Myocyte (in vitro differentiated cells): Measurements from ENCODE around the gene HOMER2. TPM values are rescaled to one million over a fixed set of nuclear protein-coding genes. Genes with fewer than 3 reads are reported as not detected.

Experiments used
- DNase-seq: peaks from one replicate; pipeline ENCODE4 v3.0.0-alpha.2; 2012; ENCODE audit warnings: low read depth
- total RNA-seq: library from RNA; depleted of rRNA; stranded (reverse); fragments of >200 nt; gene quantifications from 2 replicates; pipeline ENCODE4 v1.2.3, GENCODE V29; 2014

HOMER2 gene
- total RNA-seq, 1 donor from 2014 or later: 18.8 TPM

- DNase-seq: no peak
Observed at GRCh38 chr15:82933576-82933975, 18.9 kb downstream of the HOMER2 start.

GRCh38 chr15:82931221-82931620 is 21.3 kb downstream of the HOMER2 start:
- DNase-seq: no peak

GRCh38 chr15:82930461-82930860 is 22.1 kb downstream of the HOMER2 start:
- DNase-seq: peak; percentile 7

GRCh38 chr15:82928711-82929110 is 23.8 kb downstream of the HOMER2 start:
- DNase-seq: peak; percentile 25

- DNase-seq: no peak
Observed at GRCh38 chr15:82923744-82924143, 28.8 kb downstream of the HOMER2 start.

- no peak for DNase-seq
Observed at GRCh38 chr15:82922737-82923136, 29.8 kb downstream of the HOMER2 start.

- DNase-seq: no peak
Observed at GRCh38 chr15:82921939-82922338, 30.6 kb downstream of the HOMER2 start.

GRCh38 chr15:82921242-82921641 is 31.3 kb downstream of the HOMER2 start:
- DNase-seq: no peak

- DNase-seq: no peak
Observed at GRCh38 chr15:82919231-82919886, 33.2 kb downstream of the HOMER2 start.

GRCh38 chr15:82918607-82919230 is 33.8 kb downstream of the HOMER2 start:
- DNase-seq: no peak

- peak; percentile 14 for DNase-seq
Observed at GRCh38 chr15:82918162-82918561, 34.4 kb downstream of the HOMER2 start.

- DNase-seq: peak; percentile 22
Observed at GRCh38 chr15:82917249-82917648, 35.3 kb downstream of the HOMER2 start.

GRCh38 chr15:82916161-82916952 is 36.2 kb downstream of the HOMER2 start:
- peak; percentile 10 for DNase-seq

- DNase-seq: no peak
Observed at GRCh38 chr15:82914396-82914795, 38.1 kb downstream of the HOMER2 start.

- no peak for DNase-seq
Observed at GRCh38 chr15:82911458-82911857, 41.1 kb downstream of the HOMER2 start.

- no peak for DNase-seq
Observed at GRCh38 chr15:82910721-82911120, 41.8 kb downstream of the HOMER2 start.

- no peak for DNase-seq
Observed at GRCh38 chr15:82909080-82909815, 43.3 kb downstream of the HOMER2 start.

GRCh38 chr15:82907350-82907749 is 45.2 kb downstream of the HOMER2 start:
- DNase-seq: no peak

GRCh38 chr15:82904574-82904973 is 47.9 kb downstream of the HOMER2 start:
- DNase-seq: no peak

GRCh38 chr15:82903511-82903910 is 49.0 kb downstream of the HOMER2 start:
- DNase-seq: no peak

GRCh38 chr15:82901114-82901805 is 51.3 kb downstream of the HOMER2 start:
- no peak for DNase-seq
